Large intestine (tissue), 12 donors: Measurements from ENCODE around the gene SIGLEC15. TPM values are rescaled to one million over a fixed set of nuclear protein-coding genes. Genes with fewer than 3 reads are reported as not detected.
A peak's percentile ranks its signal among the peaks of the same experiment; 100 is the strongest.

Experiments used
- DNase-seq, 2 donors: peaks; one replicate each; pipeline versions ENCODE4 v3.0.0 to v3.0.0-alpha.2; 2013
- H3K27ac ChIP-seq: one replicate; pipeline ENCODE4 v1.5.1; 2013; ENCODE audit warnings: low read length
- H3K27me3 ChIP-seq: 2 replicates; pipeline ENCODE4 v1.6.1; 2013; ENCODE audit warnings: low read length; ENCODE audit not compliant: control insufficient read depth, insufficient read depth
- H3K36me3 ChIP-seq: 2 replicates; pipeline ENCODE4 v1.6.1; 2013; ENCODE audit warnings: low read length; ENCODE audit not compliant: control insufficient read depth, insufficient read depth
- H3K4me1 ChIP-seq: one replicate; pipeline ENCODE4 v1.6.1; 2013; ENCODE audit warnings: low read length; ENCODE audit not compliant: control insufficient read depth, insufficient read depth
- H3K4me3 ChIP-seq: one replicate; pipeline ENCODE4 v1.5.1; 2013; ENCODE audit warnings: low read length
- H3K9me3 ChIP-seq: one replicate; pipeline ENCODE4 v1.6.1; 2013; ENCODE audit warnings: mild to moderate bottlenecking, low read depth, low read length, moderate library complexity; ENCODE audit not compliant: control insufficient read depth
- WGBS: methylation state at CpG from one replicate; pipeline ENCODE4 v1.1.5; 2013; ENCODE audit warnings: low lambda C conversion rate; ENCODE audit not compliant: insufficient coverage; 5-methylcytosine and 5-hydroxymethylcytosine counted together
- long read RNA-seq, 11 donors: transcript quantifications; one replicate each; lab custom pipeline, GENCODE V29; 2026
- polyA plus RNA-seq: library from polyadenylated mRNA; unstranded; fragments of 120-200 nt; gene quantifications from one replicate; pipeline ENCODE4 v1.2.1, GENCODE V29; 2013

The SIGLEC15 gene
- polyA plus RNA-seq, result 2.0 TPM
- long read RNA-seq, donor 1, result 0 reads
- long read RNA-seq, donor 2, result 0 reads
- long read RNA-seq, donor 3, result 0 reads
- long read RNA-seq, donor 4, result 0 reads
- long read RNA-seq, donor 5, result 0 reads
- long read RNA-seq, donor 6, result 0 reads
- long read RNA-seq, donor 7, result 0 reads
- long read RNA-seq, donor 8, partial matches to known transcripts, result 0 of 1 reads
- long read RNA-seq, donor 8, other reads (novel, unspliced or antisense), result 0 of 1 reads
- long read RNA-seq, donor 9, result 0 reads
- long read RNA-seq, donor 10, partial matches to known transcripts, result 0 of 3 reads
- long read RNA-seq, donor 10, other reads (novel, unspliced or antisense), result 0 of 3 reads
- long read RNA-seq, donor 11, result 0 reads

GRCh38 chr18:45825258-45826044, at the start of gene SIGLEC15:
Gene SIGLEC15, plus strand, starts transcription at chr18:45825675. Its CDS starts 54 bp downstream, at chr18:45825729.
- Histone ChIP-seq H3K36me3 (no peaks in the 10 kb centered on the region), H3K4me1 (peaks cover 31% of the 10 kb centered on the region), H3K27ac (no peak within 1 kb of the TSS), H3K4me3 (no peak within 1 kb of the TSS), H3K9me3 (no peaks in the 10 kb centered on the region), H3K27me3 (no peaks in the 10 kb centered on the region)
- no peak for DNase-seq
- WGBS, result no CpG with 5 or more reads among the region's 12 CpGs

DNA sequence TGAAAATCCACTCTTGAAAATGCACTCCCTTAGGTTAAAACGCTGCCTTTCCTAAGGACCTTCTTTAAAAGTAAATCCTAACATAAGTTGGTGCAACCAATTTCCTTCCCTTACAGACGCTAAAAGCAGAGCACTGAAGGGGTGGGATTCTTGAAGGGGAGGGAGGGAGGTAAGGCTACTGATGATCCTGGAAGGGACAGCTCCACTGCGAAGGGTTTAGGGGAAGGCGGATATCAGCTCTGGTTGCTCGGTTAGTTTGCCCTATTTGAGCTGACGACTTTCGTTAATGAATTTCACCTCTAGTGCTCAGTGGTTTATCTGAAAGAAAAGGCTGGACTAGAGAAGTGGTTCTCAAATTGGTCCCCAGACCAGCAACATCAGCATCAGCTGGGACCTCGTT, 49.7 kb upstream of the SIGLEC15 start:
- DNase-seq, result peak in 1 of 2 donors; percentile 13
- no CpG with 5 or more reads among the region's 8 CpGs for WGBS
- Histone ChIP-seq H3K9me3 (no peaks in the 10 kb centered on the region), H3K4me3 (peak overlapping the region; percentile 65), H3K27me3 (no peaks in the 10 kb centered on the region), H3K4me1 (no peaks in the 10 kb centered on the region), H3K27ac (peak overlapping the region; percentile 40), H3K36me3 (no peaks in the 10 kb centered on the region)

GRCh38 chr18:45777393-45777792, 48.1 kb upstream of the SIGLEC15 start:
- no peak overlapping the region for H3K27ac ChIP-seq
- H3K27me3 ChIP-seq, result no peaks in the 10 kb centered on the region
- 75% methylated on average over 1 of the region's 1 CpG for WGBS
- DNase-seq, result no peak
- no peak overlapping the region for H3K4me3 ChIP-seq
- H3K9me3 ChIP-seq, result no peaks in the 10 kb centered on the region
- no peaks in the 10 kb centered on the region for H3K36me3 ChIP-seq
- H3K4me1 ChIP-seq, result no peaks in the 10 kb centered on the region

DNA sequence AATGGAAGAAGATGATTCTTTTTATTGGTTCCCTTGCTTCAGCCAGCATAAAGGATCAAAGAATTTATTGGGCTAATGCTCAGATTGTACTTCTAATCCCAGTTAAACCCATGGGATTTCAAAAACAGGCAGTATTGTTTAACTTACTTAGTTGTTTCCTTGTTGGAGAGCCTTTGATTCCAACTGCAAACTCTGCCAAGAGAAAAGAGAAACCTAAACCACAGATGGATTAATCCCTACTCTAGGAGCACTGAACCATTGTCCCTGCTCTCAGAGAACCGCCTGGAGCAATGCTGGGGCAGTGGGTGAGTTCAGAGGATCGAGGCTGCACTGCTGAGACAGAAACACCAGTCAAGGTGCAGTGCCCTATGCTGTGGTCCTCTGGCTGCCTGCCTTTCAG, 44.9 kb upstream of the SIGLEC15 start:
- Histone ChIP-seq H3K4me3 (no peak overlapping the region), H3K4me1 (no peaks in the 10 kb centered on the region), H3K36me3 (no peaks in the 10 kb centered on the region), H3K27ac (no peak overlapping the region), H3K27me3 (no peaks in the 10 kb centered on the region), H3K9me3 (no peaks in the 10 kb centered on the region)
- no peak for DNase-seq
- no CpG with 5 or more reads among the region's 2 CpGs for WGBS

DNA sequence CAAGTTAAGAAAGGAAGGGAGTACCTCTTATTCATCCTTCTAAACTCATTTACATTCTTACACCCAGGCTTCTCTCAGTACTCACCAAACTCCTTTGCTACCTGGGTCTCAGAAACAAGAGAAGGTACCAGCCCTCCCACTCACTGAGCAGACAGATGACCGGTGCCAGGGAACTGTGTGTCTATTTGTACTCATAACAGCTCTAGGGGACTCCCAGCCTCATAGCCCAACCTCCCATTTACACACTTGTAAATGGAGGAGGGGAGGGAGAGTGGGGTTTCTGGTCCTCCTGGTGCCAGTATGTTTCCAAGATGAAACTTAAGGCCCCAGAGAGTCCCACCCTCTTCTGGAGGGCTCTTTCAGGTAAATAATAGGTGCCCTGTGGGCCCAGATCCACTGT, 42.8 kb upstream of the SIGLEC15 start:
- H3K27me3 ChIP-seq, result no peaks in the 10 kb centered on the region
- H3K27ac ChIP-seq, result no peak overlapping the region
- DNase-seq, result no peak
- no peaks in the 10 kb centered on the region for H3K36me3 ChIP-seq
- H3K9me3 ChIP-seq, result no peaks in the 10 kb centered on the region
- no peaks in the 10 kb centered on the region for H3K4me1 ChIP-seq
- no peak overlapping the region for H3K4me3 ChIP-seq
- no CpG with 5 or more reads among the region's 1 CpG for WGBS

- no peak for DNase-seq
- WGBS, result no CpG with 5 or more reads among the region's 9 CpGs
Measured at GRCh38 chr18:45783097-45784075, 42.1 kb upstream of the SIGLEC15 start.

DNA sequence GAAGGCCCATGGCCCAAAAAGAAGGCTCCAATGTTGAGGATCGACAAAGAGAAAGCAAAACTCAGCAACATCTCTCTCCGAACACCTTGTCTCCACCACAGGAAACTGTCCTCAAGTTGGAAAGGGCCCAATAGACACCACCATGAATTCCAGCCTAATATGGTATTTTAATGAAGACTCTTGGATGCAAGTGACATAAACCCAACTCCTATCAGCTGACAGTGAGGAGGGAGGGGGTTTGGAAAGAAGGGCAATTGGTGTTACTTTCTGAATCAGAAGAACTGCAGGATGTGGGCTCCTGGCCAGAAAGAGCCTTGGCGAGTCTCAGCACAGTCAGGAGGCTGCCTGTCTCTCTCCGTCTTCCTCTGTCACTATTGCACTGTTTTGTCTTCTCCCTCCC, 40.3 kb upstream of the SIGLEC15 start:
- H3K27me3 ChIP-seq, result no peaks in the 10 kb centered on the region
- H3K27ac ChIP-seq, result no peak overlapping the region
- DNase-seq, result no peak
- H3K4me3 ChIP-seq, result no peak overlapping the region
- 100% methylated on average over 1 of the region's 4 CpGs for WGBS
- H3K4me1 ChIP-seq, result no peaks in the 10 kb centered on the region
- H3K9me3 ChIP-seq, result no peaks in the 10 kb centered on the region
- H3K36me3 ChIP-seq, result no peaks in the 10 kb centered on the region

More at GRCh38 chr18:45783097-45784075, 42.1 kb upstream of the SIGLEC15 start:
- Histone ChIP-seq H3K4me3 (no peak overlapping the region), H3K36me3 (no peaks in the 10 kb centered on the region), H3K27ac (no peak overlapping the region), H3K9me3 (no peaks in the 10 kb centered on the region), H3K4me1 (no peaks in the 10 kb centered on the region), H3K27me3 (no peaks in the 10 kb centered on the region)

DNA sequence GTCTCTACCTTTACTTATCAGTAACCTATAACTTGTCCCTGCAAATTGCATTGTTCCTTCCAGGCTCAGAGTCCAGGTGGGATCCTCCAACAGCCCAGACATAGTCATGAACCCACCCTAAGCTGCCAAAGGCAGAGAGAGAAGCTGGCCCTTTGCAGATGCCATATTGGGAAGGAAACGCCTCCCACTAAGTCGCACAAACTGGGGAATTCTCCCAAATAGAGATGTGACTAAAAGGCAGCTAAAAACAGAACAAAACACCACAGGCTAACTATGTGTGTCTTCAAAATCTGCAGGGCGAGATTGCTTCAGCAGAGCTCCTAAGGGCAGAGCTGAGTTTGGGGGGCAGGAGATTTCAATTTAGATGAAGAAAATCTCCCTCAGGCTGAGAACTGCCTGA, 38.5 kb upstream of the SIGLEC15 start:
- Histone ChIP-seq H3K9me3 (no peaks in the 10 kb centered on the region), H3K27me3 (no peaks in the 10 kb centered on the region), H3K36me3 (no peaks in the 10 kb centered on the region), H3K4me1 (no peaks in the 10 kb centered on the region), H3K27ac (no peak overlapping the region), H3K4me3 (no peak overlapping the region)
- WGBS, result no CpG with 5 or more reads among the region's 3 CpGs
- DNase-seq, result no peak

DNA sequence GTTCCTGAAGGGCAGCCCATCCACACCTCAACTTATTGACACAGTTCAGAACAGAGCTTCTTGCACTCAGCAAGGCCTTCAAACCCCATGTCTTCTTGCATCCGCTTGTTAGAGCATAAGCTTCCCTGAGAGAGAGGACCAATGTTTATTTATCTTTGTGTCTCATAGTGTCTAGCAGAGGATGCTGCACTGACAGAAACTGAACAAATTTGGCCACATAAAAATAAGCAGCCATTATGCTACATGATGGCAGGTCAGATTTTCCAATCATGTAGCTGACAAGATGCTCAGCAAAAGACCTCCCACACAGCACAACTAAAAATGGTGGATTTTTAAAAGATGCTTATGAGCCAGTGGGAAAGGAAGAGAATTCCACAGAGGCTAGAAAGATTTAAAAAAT, 38.1 kb upstream of the SIGLEC15 start:
- H3K9me3 ChIP-seq, result no peaks in the 10 kb centered on the region
- H3K36me3 ChIP-seq, result no peaks in the 10 kb centered on the region
- H3K27me3 ChIP-seq, result no peaks in the 10 kb centered on the region
- no peak for DNase-seq
- no peak overlapping the region for H3K4me3 ChIP-seq
- no peak overlapping the region for H3K27ac ChIP-seq
- no CpG with 5 or more reads among the region's 1 CpG for WGBS
- H3K4me1 ChIP-seq, result no peaks in the 10 kb centered on the region

DNA sequence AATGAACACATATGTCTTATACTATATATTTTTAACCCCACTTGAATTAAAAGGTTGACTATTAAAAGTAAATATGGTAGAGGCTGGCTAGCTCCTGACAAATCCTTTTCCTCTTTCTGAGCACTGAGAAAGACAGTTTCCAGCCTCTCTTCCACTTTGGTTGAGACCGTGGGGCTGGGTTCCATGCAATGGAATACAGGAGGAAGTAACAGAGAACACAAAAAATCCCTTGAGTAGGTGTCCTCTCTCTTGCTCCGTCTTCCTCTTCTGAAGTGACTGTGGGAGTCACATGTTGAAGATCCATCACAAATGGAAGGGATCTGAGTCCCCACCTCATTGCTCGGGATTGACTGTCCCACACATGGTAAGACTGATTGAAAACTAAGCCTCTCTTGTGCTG, 36.6 kb upstream of the SIGLEC15 start:
- H3K4me1 ChIP-seq, result no peaks in the 10 kb centered on the region
- H3K27ac ChIP-seq, result no peak overlapping the region
- no peaks in the 10 kb centered on the region for H3K36me3 ChIP-seq
- no peaks in the 10 kb centered on the region for H3K9me3 ChIP-seq
- H3K27me3 ChIP-seq, result no peaks in the 10 kb centered on the region
- WGBS, result no CpG with 5 or more reads among the region's 3 CpGs
- H3K4me3 ChIP-seq, result no peak overlapping the region
- no peak for DNase-seq
